GM10266 (cell line): ENCODE results near the gene PASK.

Experiments
- DNase-seq: peaks from one replicate; pipeline ENCODE4 v3.0.0; 2012; ENCODE audit errors: extremely low spot score
- CTCF ChIP-seq: IDR thresholded peaks from 2 replicates; pipeline ENCODE4 v1.5.1; 2012; ENCODE audit warnings: mild to moderate bottlenecking, low read depth; ENCODE audit not compliant: control insufficient read depth, insufficient read depth; ENCODE audit errors: missing control alignments

The PASK gene

DNA sequence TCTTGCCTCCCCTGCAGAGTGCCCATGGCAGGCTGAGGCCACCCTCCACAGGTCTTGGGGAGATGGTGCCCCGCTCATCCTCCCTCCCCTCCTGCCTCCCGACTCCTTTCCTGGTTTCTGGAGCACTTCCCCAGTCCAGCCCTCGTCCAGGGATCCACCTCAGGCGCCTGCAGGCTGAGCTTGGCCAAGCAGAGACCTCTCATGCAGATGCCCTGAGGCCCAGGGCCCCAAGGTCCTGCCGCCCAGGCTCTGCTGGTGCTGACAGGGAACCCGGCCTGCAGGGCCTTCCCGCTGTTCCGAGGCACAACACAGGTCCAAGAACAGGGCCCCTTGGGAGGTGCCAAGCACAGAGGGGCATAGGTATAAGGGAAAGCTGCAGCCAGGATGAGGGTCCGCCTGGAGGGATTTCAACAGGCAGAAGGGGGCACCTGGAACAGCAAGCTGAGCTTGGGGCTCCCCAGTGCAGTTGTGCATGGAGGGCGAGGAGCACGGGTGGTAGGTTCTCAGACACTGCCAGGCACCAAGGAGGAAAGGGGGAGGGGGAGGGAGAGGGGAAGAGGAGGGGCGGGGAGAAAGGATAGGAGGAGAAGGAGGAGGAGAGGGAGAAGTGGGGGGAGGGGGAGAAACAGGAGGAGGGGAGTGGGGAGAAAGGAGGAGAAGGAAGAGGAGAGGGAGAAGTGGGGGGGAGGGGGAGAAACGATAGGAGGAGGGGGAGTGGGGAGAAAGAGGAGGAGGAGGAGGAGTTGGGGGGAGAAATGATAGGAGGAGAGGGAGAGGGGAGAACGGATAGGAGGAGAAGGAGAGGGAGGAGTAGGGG, 38.0 kb upstream of the PASK start:
- TF ChIP-seq CTCF = no peak
- DNase-seq = no peak

GRCh38 chr2:241185961-241186360, 36.7 kb upstream of the PASK start:
- TF ChIP-seq CTCF = no peak
- no peak for DNase-seq

DNA sequence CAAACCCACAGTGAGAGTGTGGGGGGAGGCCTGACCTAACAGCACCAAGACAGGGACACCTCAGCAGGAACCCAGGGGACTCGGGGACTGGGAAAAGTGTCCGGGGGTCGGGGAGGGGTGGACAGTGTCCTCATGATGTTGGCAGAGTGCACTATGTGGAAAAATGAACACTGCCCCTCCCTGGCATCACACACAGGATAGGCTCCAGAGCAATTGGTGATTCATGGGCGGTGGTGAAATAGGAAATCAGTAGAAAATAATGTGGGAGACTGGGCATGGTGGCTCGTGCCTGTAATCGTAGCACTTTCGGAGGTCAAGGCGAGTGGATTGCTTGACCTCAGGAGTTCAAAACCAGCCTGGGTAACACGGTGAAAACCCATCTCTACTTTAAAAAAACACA, 35.6 kb upstream of the PASK start:
- no peak for DNase-seq
- no peak for TF ChIP-seq CTCF

DNA sequence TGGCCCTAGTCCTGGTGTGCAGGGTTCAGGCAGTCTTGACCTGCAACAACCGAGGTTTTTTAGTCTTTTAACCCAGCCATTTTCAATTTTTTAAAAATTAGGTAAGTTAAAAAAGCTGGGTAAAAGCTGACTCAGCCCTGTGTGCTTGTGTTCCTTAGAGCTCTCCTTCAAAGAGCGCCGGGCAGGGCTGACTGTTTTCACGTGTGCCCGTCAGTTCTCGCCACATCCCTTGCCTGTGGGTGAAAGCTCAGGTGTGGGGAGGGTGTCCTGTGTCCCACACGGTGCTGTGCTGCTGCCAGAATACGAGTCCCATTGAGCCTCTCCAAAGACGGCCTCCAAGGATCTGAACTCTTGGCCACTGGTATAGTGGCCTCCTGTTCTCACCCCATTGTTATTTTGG, 33.9 kb upstream of the PASK start:
- TF ChIP-seq CTCF = no peak
- DNase-seq = no peak

- no peak for DNase-seq
- TF ChIP-seq CTCF = no peak
Measured at GRCh38 chr2:241182531-241183133, 33.4 kb upstream of the PASK start.

DNA sequence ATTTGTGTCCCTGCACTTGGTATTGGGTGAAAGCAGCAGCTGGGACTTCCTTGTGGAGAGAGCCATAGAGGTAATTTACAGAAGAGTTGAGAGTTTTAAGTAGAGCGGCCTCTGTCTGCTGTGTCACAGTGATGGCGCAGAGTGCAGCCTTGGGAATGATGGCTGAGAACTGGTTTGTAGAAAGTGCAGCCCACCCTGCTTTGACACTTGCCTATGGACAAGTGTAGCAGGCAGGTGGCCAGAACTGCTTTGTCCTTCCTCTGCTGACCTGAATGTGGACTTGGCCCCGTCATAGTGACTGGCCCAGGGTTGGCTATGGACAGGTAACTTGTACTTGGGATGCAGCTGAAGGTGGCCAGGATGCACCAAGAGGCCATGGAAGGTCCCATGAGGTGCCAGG, 32.9 kb upstream of the PASK start:
- no peak for DNase-seq
- TF ChIP-seq CTCF = no peak

GRCh38 chr2:241180495-241180894, 31.2 kb upstream of the PASK start:
- no peak for TF ChIP-seq CTCF
- no peak for DNase-seq
